SIG-M5 (cell line): ENCODE data around the gene GRK2.

Source experiments
- DNase-seq: peaks from one replicate; lab custom pipeline; 2025; lab: John Stamatoyannopoulos, UW

GRK2 gene

DNA sequence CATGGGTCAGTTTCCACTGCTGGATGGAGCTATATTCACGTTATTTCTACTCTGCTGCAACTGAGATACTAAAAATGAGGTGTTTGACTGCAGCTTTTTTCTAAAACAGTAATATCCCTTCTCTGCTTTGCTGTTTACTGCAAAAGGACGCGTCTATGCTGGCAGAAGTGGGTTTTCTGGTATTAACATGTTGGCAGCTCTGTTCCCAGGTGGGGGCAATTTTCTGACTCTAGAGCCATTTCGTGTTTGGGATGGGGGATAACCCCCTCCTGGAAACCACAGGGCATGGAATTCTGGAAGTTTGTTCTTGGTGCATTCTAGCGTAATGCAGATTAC lies 4.9 kb downstream of the GRK2 start:
- DNase-seq, result no peak

DNA sequence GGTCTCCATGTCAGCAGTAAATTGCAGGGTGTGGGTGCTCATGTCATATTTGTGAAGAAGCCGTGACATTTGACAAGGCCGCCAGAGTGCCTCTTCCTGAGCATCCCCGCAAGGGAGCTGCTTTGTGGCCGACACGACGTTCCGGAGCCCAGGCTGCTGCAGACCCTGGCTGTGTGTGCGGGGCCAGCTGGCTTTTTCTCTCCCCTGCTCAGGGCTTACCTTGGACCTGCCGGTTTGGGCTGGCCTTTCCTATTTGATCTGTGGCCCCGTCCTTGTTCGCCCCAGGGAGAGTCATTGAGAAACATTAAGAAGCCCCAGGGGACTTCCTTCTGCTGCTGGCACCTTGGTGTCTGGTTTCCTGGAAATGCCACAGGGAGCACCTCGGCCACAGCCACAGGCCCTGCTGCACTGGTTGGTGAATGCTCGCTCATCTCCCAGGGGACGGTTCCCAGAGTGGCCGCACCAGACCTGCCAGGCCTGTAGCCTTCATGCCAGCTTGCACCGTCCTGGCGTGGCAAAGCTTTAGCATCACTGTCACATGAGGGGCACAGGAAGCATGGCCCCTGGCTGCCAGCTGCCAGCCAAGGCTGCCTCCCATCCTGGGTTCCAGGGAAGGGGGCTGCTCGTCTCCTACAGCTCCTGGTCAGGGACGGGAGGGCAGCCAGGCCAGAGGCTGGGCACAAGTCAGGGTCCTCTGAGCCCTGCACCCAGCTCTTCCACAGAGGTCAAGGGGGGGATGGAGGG lies 5.4 kb downstream of the GRK2 start:
- DNase-seq, result no peak

DNA sequence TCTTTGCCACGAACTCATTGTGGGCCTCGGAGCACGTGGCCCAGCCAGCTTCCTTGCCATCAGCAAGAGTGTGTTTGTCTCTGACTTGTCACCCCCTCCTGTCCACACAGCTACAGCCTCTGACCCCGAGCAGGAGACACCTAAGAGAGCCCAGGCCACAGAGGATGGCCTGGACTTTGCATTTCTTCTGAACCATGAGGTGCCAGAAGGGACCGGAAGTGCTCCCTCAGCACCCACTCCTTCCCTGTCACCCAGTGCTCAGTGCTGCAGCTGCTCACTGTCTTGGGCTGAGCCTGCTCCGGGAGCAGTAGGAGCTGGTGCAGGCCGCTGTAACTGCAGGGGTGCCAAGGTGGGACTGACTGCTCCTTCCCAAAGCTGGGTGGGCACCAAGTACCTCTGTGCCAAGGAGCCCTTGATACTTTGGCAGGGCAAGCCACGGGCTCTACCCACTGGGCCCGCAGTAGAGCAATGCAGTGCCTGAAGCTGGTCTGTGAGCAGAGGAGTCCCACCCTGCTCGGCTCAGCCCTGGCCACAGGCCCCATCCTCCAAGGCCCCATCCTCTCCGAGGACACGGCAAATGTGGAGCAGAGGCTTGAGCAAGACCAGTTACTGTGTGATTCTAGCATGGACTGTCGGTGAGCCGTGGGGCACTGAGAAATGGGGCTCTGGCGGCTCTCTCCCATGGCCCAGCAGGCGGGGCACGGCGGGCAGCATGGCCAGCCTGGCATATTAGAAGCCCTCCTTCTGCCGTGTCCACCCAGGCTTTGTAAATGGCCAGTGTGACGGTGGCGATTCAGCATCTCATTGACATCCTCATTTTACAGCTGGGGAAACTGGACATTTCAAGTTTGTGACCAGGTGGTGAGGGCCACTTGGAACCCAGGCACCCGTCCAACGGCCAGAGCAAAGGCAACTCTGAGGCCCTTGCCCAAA lies 6.3 kb downstream of the GRK2 start:
- no peak for DNase-seq

DNA sequence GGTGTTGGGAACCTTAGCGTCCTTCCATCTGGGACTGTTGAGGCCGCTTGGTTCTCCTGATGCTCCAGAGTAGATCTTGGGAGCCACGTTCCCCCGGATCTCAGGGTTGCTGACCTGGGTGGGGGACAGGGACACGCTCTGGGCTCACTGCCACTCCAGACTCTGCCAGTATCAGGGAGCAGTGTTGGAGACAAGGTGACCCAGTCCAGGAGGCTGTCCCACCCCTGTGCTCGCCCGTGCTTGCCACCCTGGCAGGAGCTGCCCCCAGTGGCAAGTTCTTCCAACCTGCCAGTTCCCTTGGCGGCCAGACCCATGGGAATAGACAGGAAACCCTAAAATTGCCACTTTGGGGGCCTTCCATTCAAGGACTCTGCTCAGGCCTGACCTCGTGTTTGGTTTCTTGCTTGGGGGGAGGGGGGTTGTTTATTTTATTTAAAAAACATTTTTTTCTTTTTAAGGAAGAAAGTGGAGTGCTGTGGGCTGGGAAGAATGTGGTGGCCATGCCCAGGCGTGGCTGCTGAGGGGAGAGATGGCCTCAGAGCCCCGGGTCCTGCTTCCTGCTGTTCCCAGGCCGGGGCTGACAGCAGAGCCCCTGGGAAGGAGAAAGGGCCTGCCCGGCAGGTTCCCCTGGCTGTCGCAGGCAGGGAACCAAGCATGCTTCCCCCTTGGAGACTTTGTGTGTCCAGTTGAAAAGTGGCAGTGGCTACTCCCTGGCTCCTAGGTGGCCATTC lies 7.2 kb downstream of the GRK2 start:
- DNase-seq, result no peak

DNA sequence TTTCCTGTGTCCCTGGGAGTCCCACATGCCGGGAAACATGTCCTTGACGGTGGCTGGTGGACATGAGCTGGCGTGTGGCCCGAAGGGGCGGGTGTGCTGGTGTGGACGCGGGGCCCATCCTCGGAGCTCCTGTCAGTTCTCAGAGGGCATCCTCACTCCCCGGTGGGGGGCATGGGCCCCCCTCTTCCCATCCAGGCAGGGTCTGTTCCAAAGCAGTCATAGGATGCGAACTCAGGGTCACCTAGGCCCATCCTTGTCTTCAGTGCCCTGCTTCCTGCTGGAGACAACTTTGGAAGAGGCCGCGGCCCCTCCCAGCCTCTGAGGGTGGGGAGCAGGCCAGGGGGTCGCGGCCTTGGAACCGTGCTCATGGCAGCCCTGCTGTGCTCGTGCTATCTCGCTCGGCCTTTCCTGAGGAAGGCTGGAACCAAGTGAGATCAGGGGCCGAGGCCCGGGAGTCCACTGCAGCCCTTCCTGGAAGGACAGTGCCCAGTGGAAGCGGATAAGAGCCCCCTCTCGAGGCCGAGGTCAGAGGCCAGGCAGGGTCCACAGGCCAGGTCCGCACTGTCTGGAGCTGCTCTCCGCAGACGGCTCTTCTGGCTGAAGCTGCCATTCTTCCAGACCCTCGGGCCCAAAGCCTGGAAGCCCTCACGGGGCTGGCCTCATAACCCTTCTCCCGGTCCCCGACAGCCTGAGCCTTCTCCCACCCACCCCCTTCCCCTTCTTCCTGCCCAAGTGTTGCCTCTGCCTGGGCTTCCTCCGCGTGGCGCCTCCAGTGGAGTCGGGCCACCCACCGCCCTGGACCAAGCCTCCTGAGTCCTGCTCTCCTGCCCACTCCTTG lies 8.7 kb downstream of the GRK2 start:
- DNase-seq, result no peak

DNA sequence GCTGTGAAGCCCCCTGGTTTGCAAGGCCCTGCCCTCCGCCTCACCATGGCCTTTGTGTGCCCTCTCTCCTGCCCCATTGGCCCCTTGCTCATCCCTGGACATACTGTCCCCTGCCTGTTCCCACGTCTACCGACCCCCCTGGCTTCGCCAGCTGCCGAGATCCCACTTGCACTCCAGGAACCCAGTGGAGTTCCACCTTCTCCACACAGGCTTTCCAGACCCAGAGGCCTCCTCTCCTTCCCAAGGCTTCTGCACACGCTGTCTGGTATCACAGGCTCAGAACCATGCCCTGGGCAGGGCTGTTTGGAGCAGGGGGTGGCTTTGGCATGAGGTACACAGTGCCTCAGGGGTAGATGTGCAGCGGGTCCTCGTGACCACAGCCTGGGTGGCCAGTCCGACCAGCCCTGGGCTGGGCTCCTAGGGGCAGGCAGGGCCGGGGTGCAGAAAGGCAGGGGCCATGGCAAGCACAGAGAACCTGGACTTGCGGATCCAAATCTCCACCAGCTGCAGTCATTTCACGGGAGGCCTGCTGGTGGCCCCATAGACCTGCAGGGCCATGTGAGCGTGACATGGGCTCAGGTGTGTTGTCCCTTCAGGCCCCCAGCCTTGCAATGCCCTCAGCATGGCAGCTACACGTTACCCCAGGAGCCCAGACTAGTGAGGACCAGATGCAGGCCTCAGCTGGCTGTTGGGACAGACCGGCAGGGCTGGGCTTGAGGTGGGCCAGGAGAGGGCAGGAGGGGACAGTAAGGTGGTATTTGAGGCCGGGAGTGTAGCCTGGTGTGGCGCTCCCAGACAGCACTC lies 9.5 kb downstream of the GRK2 start:
- DNase-seq, result no peak

DNA sequence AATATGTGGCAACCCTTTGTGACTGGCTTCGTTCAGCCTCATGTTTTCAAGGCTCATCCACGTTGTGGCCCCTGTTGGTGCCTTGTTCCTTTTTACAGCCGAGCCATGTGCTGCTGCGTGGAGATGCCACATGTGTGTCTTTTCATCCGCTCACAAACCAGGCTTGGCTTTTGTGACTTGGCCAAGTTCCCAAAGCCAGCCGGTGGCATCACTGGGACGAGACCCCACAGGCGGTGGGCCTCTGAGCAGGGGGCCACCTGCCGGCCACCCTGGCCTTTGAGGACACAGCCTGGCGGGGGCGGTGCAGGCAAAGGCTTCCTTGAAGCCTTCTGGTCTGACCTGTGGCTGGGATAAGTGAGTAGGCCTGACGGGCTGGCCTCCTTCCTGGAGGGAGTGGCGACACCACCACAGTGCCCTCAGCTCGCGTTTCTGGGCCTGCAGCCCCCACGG lies 10.5 kb downstream of the GRK2 start:
- peak; percentile 84 for DNase-seq

DNA sequence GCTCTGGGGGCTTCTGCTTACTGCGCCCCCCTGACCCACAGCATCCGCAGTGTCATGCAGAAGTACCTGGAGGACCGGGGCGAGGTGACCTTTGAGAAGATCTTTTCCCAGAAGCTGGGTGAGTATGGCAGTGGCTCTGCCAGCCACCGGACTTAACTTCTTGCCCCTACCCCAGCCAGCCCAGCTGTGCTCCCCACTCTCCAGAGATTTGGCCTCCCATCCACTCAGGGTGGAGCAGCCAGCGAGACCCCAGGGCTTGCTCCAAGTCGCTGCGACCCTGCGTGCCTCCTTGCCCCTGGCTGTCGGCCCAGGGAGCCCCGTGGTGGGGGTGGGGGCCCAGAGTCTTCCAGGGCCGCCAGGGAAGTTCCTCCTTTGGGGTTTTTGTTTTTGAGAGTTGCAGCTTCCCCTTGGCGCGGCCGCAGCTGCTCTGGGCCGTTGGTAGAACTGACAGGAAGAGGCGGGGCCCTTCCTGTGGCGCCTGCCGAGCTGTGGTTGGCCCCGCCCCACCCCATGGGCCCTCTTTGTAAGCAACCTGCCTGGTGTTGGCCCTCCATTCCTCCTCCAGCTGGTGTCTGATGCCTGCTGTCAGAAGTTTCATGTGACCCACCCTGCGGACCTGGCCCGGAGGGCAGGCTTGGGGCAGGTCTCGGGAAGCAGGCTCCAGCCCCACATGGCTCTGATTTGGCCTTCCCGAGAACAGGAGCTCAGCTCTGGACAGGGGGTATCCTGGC lies 11.1 kb downstream of the GRK2 start:
- DNase-seq, result peak; percentile 86

DNA sequence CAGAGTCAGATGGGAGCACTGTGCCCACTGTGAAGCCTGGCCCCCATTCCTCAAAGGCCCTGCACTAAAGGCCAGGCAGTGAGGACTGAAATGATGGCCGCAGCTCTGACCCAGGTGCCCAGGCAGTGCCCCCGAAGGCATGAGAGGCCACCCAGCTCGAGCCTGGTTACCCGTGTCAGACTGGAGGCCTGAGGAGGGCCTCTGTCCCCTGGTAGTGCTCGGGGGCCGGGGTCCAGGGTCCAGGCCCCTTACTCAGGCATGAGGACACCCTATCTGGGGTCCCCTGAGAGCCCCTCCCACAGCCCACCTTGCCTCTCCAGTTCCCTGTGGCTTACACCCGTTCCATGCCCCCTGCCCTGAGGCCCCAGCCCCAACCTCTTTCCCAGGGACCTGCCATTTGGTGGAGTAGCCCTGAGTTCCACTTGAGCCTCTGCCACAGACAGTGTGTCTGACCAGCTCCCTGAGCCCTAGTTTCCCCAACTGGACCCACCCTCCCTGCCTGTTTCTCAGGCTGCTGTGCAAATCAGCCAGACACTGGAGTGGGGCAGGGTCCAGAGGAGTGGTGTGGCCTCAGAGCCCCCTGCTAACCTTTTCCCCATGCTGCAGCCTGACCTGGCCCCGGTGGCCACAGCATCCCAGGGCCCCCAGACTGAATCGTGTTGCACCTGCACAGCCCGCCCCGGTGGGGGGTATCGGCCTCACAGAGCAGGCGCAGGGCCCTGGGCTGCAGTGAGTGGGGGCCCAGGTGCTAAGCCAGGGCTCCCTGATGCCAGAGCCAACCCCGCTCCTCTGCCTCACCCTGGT lies 12.1 kb downstream of the GRK2 start:
- DNase-seq, result no peak

DNA sequence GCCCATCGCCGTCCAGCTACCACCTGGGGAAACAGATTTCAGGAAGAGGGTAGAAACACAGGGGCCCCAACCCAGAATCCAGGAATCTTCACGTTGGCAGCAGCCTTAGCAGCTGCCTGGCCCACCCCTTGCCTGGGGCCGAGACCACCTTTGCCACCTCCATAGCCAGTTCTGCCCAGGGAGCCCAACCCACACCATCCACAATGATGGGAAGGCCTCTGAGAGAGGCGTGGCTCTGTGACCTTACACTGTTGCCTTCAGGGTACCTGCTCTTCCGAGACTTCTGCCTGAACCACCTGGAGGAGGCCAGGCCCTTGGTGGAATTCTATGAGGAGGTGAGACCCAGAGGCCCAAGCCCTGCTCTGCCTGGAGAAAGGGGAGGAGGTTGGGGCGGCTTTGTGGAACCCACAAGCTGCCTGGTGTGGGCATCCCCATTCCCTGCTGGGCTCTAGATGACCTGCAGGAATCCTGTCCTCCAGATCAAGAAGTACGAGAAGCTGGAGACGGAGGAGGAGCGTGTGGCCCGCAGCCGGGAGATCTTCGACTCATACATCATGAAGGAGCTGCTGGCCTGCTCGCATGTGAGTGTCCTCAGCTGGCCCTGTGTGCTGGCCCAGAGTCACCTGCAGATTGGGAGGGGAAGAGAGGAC lies 12.8 kb downstream of the GRK2 start:
- DNase-seq, result no peak

DNA sequence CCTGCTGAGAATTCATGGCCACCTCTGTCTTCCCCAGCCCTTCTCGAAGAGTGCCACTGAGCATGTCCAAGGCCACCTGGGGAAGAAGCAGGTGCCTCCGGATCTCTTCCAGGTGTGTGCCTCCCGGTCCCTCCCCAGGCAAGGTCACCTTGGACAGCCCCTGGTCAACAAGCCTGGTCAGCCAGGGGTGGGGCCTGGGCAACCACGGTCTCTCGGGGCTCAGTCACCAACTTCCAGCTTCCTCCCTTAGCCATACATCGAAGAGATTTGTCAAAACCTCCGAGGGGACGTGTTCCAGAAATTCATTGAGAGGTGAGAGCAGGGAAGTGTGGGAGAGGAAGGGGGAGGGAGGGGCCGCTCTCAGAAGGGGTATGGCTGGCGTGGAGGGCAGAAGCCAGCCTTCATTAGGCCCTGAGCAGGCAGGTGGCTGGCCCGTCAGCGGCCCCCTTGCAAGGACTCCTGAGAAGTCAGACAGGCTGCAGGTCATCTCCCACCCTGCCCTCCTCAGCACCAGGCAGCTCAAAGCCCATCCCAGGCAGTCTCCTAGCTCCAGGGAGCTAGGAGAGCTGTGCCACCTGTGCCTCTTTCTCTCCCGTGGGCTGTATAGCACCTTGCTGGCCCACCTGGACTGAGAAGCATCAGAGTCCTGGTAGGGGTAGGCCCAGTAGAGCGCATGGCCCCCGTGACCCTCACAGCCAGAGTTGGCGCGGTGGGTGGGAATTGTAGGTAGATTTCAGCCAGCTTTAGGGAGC lies 13.5 kb downstream of the GRK2 start:
- no peak for DNase-seq

DNA sequence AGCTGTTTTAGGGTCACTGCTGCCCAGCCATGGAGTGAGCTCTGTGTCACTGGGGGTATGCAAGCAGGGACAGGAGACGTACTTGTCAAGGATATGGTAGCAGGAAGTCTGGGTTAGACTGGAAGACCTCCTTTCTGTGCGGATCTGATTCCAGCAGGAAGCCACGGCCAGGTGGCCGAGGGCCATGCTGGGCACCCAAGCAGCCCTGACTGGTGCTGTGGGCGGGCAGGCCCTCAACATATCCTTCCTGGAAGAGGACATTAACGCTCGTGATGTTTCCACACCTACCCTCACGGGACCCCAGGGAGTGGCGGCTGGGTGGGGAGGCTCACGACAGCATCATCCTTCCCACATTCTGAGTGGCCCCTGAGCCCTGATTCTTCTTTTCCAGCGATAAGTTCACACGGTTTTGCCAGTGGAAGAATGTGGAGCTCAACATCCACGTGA lies 14.1 kb downstream of the GRK2 start:
- DNase-seq, result no peak

DNA sequence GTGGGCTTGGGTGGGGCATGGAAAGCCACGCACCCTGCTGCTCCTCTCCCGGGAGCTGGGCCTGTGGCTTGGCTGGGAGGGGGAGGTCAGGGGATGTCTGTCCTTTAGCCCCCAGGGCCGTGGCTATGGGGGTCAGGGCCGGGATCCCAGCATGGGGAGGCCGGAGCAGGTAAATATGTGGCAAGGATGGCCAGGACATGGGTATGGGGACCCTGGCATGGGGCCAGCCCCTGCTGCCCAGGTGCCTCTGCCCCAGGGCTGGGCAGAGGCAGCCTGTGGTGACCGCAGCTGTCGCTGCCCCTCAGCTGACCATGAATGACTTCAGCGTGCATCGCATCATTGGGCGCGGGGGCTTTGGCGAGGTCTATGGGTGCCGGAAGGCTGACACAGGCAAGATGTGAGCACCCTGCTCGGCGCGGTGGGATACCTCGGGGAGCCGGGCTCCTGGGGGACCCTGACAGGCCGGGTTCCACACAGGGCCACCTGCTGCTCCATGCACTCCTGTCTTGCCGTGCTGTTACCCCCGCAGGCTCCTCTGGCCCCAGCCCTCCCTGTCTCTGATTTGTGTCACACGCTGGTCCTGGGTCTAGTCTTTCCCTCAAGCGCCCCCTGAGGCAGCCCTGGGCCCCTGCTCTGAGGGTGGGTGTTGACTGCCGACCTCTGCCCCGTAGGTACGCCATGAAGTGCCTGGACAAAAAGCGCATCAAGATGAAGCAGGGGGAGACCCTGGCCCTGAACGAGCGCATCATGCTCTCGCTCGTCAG lies 14.7 kb downstream of the GRK2 start:
- DNase-seq, result no peak

DNA sequence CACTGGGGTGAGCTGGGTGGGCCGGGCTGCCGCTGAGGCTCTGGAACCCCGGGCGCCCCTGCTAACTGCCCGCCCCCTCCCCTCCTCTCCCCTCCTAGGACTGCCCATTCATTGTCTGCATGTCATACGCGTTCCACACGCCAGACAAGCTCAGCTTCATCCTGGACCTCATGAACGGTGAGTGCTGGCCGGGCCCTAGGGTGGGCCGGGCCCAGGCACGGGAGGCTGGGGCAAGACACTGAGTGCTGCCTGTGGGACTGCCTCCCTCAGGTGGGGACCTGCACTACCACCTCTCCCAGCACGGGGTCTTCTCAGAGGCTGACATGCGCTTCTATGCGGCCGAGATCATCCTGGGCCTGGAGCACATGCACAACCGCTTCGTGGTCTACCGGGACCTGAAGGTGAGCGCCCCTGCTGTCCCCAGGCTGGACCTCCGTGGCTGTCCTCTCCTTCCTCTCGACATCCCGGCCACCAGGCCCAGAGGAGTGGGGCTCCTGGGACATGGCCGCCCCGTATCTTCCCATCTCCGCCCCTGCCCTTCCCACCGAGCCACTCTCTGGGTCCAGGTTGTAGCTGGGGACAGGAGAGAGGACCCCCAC lies 15.4 kb downstream of the GRK2 start:
- DNase-seq, result no peak

DNA sequence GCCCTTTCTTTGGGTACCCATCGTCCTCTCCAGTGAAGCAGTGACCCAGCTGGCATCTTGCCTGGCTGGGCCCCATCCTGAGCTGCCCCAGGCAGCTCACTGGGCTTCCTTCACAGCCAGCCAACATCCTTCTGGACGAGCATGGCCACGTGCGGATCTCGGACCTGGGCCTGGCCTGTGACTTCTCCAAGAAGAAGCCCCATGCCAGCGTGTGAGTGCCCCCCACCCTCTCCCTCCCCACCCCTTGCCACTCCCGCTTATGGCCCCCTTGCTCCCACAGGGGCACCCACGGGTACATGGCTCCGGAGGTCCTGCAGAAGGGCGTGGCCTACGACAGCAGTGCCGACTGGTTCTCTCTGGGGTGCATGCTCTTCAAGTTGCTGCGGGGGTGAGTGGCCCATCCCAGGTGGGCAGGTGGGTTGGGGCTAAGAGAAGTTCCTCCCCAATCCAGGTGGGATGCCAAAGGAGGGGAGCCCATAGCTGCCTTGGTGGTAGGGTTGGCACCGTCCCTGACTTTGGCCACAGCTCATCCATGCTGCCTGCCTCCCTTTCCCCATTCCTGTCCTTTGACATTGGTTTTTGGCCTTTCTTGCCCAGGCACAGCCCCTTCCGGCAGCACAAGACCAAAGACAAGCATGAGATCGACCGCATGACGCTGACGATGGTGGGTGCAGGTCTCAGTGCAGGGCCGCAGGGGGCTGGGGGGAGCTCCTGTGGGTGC lies 16.0 kb downstream of the GRK2 start:
- DNase-seq, result no peak

DNA sequence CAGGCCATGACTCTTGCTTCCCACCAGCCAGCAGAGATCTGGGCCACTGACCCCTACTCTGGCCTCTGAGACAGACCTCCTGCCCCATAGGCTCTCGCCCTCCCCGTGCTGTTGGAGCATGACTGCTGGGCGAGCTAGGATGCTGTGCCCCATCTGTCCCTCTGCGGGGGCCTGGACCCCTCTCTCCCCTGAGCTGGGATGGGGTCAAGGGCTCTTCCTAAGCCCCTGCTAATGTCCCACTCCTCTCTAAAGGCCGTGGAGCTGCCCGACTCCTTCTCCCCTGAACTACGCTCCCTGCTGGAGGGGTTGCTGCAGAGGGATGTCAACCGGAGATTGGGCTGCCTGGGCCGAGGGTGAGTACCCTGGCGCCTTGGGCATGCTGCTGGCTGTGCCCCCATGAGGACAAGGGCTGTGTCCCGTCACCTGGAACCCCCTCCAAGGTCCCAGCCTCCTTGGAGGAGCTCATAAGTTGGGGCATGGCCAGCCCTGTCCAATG lies 16.7 kb downstream of the GRK2 start:
- DNase-seq, result no peak
